ENCODE measurements around the gene G6PC3.
"Not testable (repeated sequence)": the region's sequence is repeated elsewhere in the genome, so short reads cannot be mapped to it uniquely, and the experiment has no call there.

Gene G6PC3

GRCh38 chr17:44097110-44097958 lies 26.8 kb downstream of the G6PC3 start:
- TF ChIP-seq CTCF (IDR thresholded peaks at IDR 0.05; ENCODE audit: borderline replicate concordance, insufficient read depth, low read depth, low read length), result 0 out of 2 replicates have a peak, but pooled peaks have one; percentile 5
- H3K4me3 ChIP-seq (ENCODE audit: low read depth, low read length), result no peak overlapping the region

DNA sequence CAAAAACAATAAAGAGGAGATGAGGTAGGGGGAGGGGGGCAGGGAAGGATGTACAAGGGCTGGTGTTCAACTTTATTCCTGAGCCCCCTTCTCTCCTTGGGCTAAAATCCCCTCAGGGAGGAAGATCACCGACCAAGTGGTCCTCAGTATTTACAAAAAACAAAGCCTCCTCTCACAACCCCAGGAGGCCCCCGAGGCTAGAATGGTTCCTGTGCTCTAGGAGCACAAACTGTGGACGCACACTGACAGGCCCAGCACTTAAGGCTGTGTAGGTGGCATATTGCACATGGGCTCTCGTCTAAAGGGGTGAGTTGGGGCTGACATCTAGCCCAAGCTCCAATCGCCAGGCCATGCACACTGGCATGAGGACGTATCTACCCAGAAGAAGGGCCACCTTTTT lies 31.3 kb downstream of the G6PC3 start:
- H3K4me3 ChIP-seq (ENCODE audit: low read depth, low read length), result not testable (repeated sequence)

DNA sequence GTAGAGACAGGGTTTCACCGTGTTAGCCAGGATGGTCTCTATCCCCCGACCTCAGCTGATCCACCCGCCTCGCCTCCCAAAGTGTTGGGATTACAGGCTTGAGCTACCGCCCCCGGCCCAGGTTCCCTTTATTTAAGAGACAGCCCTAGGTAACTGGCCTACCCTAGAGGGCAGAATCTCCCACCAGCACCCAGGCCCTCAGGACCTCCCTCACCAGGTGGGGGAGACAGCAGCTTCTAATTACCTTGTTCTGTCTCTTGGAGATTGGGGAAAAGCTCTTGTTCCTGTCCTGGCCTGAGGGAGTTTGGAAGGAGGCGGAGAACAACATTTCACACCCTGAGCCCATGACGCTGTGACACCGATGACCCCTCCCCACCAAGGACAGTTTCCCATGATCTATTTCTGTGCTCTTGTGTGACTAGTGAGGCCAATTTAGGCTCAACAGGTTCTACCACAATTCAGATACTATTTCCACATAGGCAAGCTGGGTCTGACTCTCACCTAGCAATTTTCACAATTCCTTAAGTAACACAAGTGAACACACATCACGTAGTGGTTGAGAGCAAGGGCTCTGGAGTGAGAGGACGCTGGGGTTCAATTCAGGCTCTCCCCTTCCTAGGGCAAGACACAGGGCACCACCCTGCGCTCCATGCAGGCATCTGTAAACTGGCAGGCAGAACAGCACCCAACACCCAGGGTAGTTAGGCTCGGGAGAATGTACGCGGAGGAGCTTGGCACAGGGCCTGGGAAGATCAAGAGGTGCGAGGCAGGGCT lies 32.5 kb downstream of the G6PC3 start:
- TF ChIP-seq CTCF (IDR thresholded peaks at IDR 0.05; ENCODE audit: borderline replicate concordance, insufficient read depth, low read depth, low read length), result no peak

GRCh38 chr17:44105483-44105882 lies 34.9 kb downstream of the G6PC3 start:
- no peak for TF ChIP-seq CTCF (IDR thresholded peaks at IDR 0.05; ENCODE audit: borderline replicate concordance, insufficient read depth, low read depth, low read length)
- H3K4me3 ChIP-seq (ENCODE audit: low read depth, low read length), result no peak overlapping the region

More for the DNA sequence above, 32.5 kb downstream of the G6PC3 start:
- H3K4me3 ChIP-seq (ENCODE audit: low read depth, low read length), result no peak overlapping the region

- no peak overlapping the region for H3K4me3 ChIP-seq (ENCODE audit: low read depth, low read length)
- no peak for TF ChIP-seq CTCF (IDR thresholded peaks at IDR 0.05; ENCODE audit: borderline replicate concordance, insufficient read depth, low read depth, low read length)
Observed at GRCh38 chr17:44105941-44106340, 35.4 kb downstream of the G6PC3 start.

DNA sequence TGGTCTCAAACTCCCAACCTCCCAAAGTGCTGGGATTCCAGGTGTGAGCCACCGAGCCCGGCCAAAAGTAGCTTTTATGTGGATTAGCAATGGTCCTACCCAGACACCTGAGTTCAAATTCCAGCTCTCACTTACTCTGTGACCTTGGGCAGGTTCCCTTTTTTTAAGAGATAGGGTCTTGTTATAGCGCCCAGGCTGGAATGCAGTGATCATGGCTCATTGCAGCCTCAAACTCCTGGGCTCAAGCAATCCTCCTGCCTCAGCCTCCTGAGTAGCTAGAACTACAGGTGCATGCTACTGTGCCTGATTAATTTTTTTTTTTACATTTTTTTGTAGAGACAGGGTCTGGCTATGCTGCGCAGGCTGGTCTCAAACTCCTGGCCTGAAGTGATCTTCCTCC lies 36.3 kb downstream of the G6PC3 start:
- TF ChIP-seq CTCF (IDR thresholded peaks at IDR 0.05; ENCODE audit: borderline replicate concordance, insufficient read depth, low read depth, low read length), result no peak
- no peak overlapping the region for H3K4me3 ChIP-seq (ENCODE audit: low read depth, low read length)

DNA sequence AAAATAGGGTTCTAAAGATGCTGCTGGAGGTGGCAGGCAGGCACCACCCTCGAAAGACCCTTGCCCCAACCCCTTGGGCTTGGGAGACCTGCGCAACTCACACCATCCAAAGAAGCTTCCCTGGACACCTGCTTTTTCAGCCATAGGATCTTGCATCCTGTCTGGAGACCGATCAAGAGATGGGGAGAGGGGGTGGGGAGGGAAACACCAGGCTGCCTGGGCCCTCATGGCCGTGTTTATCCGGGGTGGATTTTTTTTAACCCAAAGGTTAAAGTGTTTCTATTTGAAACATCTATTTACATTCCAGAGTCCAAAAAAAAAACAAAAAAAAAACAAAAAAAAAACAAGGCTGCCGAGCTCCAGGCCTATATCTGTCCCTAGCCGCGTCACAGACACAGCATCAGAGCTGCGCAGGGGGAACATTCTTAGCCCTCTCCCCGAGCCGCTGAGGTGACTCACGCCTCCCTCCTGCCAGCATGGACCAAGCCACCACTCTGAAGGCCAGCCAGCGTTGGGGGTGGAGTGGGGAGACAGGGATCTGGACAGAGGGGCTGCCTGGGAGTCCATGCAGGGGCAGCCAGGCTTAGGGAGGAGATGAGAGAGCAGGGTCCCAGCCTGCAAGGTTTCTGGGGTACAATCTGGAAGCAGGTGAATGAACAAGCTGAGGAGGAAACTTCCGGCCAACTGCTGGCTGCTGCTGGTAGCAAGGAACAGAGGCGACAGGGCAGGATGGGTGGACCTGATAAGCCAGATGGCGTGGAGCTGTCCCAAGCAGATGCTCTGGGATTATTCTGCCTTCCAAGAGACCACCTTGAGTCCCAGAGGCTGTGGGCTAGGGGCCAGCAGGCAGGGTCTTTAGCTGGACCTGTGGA lies 38.1 kb downstream of the G6PC3 start:
- TF ChIP-seq CTCF (IDR thresholded peaks at IDR 0.05; ENCODE audit: borderline replicate concordance, insufficient read depth, low read depth, low read length), result no peak
- H3K4me3 ChIP-seq (ENCODE audit: low read depth, low read length), result no peak overlapping the region

Data from GM12875 (cell line).